SW 1271 (cell line): Measurements from ENCODE around the gene ELP4.

Source experiments
- DNase-seq, 2 experiments: peaks; one replicate each; lab custom pipeline; 2025; lab: John Stamatoyannopoulos, UW

Gene ELP4

DNA sequence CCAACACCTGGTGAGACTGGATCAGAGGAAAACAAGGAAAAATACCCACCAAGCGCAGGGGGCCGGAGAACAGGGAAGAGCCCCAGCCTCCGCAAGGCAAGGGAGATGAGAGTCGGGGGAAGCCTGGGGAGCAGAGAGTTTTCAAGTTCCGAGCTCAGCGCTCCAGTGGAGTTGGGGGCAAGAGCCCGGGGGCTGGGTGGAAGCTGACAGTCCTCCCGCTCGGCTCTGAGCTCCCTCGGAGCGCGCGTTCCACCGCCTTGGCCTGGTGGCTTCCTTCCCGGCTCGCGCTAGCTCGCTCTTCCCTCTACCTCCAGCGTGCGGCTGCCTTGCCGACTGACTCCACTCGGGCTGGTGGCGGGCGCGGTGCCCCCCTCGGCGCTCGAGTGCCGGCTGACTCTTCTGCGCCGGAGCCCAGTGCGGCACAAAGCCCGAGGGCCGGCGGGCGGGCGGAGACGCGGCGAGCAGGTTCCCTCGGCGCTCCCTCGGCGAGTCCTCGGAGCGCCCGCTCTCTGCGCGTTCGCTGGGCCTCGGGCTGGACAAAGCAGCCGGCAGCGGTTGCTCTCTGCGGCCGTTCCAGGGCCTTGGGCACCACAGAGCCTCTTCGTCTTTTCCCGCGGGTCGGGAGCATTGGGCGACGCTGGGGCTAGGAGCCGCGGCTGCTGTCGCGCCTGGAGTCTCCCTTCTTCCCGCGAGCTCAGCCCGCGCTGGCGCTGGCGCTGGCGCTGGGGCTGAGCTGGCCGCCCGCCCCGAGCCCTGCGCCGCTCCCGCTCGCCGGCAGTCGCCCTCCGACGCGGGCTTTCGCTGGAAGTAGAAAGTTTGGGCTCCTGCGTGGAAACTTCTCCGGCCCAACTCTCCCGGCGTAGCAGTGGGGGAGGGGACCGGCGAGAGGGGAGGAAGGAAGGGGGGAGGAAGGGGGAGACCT, 300.6 kb downstream of the ELP4 start:
- DNase-seq: no peak

DNA sequence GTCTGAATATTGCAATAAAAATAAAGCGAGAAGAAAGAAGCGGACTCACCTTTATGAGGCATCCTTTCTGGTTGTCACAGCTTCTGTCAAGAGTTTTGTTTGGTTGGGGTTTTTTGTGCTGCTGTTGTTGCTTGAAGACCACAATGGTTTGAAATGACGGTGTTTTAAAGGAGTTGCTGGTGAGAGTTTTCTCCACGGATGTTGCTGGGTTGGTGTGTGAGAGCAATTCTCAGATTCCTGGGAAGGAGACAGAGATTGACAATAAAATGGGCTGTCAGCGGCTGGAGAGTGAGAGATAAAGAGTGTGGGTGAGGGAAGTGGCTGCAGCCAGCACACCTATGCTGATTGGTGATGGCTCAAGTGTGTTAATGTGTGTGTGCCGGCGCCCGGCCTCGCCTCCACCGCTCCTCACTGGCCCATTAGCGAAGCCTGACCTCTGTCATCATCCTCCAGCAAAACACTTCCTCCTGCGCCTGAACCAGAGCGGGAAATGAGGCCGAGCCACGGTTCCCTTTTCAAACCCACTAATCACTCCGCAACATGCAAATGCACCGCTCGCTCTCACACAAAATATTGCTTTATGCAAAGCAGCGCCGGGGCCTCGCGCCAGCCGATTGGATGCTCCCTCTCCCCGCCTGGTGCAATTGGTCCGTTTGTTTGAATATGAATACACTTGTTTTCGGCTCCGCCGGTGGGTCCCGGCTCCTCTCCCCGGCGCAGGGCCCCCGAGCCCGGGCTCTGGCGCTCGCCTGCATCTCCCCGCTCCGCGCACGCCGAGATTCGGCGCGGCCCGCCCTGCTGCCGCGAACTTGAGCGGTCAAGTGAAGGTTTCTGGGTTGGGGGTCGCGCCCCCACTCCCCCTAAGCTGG, 301.4 kb downstream of the ELP4 start, which contains the start of gene PAX6:
TSS of gene PAX6 (minus strand) at position 544 of the 869 bp plus-strand sequence. CDS start 4,911 bp downstream, outside the sequence.
- no peak for DNase-seq

DNA sequence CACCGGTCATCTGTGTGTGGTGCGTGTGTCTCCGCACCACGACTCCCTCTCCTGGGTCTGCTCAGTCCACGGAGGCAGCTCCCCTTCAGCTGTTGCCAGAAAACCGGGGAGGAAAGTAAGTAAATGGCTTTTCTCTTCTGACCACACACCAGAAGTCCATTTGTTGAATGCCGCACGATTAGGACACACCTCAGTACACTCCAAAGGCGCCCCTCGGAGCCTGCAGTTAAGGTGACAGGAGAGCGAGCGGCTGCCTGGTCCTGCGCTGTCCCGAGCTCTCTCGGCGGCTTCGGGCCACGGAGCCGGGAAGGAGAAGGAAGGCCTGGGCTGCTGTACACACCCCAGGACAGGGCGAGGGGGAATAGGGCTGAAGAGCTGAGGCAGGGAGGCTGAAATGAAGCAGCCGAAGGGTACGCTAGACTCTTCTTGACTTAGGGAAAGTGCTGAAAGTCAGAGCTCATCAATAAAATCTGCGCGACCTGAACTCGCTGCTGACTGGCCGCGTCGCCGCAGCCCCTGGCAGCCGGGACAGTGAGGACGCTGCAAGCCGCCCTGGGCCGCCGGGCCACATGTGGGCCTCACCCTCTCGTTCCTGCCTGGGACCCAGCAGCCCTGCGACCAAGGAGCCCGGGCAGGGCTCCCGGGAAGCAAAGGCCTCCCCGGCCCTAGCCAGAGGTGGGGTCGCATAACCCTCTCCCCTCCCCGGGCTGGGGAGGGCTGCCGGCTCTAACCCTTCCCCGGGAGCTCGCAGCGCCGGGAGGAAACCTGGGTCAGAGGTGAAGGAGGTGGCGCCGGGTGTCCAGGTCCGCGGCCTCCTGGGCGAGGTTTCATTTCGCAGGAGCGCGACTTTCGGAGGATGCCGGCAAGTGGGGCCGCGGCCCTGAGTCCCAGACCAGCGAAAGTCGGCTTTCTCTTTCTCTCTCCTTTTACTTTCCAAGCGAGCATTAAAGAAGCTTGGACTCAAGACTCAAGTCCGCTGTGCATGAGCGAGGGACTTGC, 303.1 kb downstream of the ELP4 start:
- no peak for DNase-seq

DNA sequence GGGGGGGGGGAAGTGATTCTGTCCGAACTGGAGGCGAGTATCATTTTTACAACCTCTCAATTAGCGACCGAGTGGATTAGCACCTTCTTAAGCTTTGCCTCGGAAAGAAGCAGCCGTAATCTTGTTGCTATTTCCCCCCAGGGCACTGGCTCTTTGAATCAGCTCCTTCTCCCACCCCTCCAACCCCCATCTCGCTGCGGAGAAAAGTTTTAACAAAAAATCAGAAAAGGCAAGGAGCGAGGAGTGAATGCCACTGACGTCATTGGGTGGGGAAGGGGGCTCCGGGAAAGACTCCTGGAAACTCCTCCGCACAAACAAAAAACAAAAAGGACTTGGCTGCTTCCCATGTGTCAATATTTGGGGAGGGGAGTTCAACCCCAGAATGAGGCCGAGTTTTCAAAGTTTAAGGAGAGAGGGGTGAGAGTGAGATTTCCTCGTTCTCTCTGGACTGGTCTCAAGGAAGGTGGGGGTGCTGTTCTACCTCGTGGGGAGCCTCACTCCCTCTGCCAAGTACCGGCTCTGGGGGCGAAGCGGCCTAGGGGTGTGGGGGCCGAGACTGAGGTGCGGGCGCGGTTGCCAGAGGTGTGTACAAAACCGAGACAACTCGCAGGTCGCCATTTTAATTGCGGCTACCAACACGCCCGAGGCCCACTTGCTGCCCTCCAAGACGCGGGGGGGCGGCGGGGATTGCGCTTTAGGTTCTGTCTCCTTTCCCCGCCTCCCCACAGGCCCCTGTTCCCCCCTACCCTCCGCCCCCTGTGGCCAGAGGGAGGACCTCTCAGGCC, 304.0 kb downstream of the ELP4 start:
- DNase-seq: no peak

DNA sequence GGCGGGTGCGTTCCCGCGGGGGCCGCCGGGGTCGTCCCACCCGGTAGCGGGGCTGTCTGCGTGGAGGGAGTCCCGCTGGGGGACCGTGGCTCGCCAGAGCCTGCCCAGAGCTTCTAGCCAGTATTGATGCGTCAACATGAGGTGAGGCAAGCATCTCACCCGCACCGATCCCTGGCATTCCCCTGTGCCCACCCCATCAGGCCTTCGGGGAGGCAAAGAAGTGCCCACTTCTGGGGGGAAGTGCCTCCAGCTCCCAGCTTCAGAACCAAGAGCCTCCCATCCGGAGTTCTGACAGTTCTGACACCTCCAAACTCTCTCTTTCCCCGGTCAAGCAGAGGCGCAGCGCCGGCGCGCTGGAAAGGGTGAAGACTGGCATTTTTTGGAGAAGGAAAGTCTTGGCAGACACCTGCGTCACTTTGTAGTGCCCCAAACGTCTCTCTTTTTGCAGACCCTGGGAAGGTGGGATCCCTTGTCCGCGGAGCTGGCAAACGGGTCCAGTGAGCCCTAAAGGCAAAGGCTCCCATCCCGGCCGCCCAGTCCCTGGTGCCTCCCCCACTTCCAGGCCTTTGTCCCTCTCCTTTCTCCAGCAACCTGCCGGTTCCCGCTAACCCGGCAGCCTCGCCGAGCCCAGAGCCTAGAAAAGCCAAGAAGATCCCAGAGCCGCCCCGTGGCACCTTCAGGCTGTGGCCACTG, 304.8 kb downstream of the ELP4 start:
- no peak for DNase-seq

DNA sequence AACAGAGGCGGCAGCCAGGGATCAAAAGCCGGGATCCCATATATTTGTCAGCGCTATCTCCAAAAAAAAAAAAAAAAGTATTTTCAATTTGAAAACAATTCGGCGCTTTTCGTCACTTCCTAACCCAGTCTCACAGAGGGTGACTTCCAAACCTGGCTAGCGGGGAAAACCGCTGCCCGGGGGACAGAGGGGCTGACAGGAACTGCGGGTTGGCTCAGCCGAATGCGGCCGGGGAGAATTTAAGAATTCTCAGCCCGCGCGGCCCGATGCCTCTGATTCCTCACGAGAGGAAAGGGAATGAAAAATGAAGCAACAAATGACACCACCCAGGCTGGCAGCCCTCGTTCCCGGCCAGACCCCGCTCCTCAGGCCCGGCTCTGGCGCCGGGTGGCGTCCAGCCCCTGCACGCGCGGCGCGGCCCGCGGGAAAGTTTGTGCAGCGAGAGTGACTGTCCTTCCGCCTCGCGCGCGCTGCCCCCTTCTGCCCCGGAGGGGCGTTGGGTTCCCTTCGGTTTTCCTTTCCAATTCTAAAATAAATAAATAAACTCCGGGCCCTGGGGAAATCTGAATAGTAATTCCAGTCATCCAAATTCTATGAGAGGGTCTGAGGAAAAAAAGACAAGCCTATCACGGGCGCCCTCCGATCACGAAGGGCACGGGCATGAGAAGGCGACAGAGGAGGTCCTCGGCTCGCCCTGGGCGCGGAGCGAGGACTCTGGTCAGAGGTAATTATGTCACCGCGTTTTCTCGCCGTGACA, 306.3 kb downstream of the ELP4 start:
- no peak for DNase-seq

DNA sequence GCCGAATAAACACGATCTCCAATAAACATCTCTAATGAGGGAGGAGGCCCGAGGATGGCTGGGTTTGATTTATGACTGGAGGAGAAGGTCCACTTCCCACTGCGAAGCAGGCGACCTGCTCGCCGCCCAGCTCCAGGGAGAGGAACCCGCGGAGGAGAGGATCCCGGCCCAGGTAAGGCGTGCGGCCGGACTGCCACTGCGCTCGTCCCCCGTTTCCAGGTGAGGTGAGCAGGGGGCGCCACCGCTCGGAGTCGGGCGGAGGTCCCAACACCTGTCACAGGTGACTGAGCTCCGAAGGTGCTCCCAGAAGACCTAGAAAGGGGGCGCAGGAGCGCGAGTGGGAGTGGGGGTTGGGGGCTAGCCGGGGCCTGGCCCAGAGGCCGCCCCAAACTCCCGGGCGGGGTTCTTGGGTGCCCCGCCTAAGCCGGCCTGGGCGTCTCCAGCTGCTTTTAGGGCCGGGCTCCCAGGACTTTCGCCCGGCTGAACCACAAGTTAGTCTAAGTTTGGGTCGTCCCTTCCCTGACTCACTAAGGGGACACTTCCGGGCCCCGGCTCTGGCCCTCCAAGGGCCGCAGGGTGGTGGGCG, 307.0 kb downstream of the ELP4 start:
- DNase-seq: no peak

DNA sequence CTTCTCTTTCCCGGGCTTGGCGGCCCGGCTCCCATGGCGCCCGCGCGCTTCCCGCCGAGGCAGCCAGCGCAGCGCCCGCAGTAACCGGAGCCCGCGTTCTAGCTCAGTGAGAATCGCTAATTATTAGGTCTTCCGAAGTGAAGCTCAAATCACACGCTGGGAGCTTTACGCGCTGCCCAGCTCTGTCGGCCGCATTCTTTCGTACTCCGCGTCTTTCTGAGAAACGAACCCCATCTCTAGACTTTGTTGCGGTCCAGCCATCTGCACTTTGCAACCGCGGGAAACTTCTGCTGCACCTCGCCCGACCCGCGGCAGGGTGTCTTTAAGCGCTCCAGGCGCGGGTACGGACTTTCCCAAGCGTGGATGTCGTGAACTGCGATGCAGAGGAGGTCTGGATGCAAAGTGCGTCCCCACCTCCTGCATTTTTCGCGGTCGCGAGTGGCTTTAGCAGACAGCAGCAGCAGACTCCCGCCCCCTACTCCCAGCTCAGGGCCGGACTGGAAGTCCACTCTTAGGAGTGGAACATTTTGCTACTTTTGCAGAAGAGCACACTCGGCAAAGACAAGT, 307.6 kb downstream of the ELP4 start:
- DNase-seq: no peak

DNA sequence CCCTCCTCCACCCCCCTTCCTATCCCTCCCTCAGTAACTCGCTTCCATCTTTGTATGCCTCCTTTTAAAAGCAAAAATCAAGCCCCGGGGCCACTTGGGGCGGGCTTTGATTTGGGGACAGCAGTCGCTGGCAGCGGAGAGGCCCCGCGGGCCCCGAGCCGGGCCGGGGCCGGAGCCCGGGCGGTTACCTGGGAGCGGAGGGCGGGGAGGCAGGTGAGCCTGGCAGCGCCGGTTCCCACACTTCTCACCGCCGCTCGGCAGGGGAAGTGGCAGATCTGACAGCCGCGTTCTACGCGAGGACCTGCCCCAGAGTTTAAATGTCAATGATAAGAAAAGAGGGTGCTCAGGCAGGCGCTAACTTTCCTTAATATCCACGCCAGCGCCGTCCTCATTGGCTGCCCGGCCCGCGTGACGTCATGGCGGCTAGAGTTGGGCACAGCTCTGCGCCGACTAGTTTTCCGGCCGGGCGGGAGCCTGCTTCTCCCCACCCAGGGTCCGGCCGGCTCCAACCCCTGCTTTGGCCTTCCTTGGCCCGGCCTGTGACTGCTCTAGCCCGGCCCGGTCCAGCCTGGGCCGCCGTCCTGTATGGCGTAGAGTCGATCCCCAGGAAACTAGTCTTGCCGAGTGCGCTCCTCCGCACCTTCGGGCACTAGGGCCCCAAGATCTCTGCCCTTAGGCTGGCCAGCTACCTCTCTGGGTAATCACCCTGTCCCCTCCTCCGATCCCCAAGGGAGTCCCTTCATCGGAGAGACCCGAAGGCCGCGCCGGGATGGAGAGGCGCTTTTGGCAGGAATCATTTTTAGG, 308.3 kb downstream of the ELP4 start:
- DNase-seq: no peak

DNA sequence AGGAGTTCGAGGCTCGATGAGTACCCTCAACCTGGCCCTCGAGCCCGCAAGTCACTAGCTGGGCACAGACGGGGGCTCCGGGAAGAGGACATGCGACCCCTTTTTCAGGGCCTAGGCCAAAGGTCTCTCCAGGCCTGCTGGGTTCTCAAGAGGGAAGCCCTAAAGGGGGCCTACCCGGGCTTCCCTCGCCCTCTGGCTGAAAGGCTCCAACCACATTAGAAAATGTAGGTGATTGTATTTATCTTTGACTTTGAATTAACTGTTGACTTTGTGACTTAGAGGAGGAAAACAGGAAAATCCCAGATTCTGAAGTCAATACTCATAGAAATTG, 308.8 kb downstream of the ELP4 start:
- DNase-seq: no peak

DNA sequence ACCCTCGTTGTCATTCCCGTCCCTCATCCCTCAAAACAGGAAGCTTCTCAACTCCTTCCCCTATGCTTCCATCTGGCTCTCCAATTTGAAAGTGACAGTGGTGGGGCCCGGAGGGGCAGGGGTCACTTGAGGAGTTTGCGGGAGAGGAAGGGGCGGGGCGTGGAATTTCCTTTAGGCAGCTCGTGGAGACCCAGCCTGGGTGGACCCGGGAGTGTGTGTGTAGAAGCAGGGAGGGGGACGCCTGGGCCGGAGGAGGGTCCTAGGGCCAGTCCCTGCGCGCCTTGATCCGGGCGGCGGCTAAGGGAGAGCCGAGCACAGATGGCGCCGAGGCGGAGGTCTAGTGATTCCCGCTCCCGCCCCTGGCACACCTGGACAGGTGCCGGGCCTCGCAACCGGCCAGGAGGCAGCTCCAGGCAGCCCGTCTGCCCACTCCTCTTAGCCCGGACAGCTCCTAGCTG, 309.3 kb downstream of the ELP4 start:
- no peak for DNase-seq

DNA sequence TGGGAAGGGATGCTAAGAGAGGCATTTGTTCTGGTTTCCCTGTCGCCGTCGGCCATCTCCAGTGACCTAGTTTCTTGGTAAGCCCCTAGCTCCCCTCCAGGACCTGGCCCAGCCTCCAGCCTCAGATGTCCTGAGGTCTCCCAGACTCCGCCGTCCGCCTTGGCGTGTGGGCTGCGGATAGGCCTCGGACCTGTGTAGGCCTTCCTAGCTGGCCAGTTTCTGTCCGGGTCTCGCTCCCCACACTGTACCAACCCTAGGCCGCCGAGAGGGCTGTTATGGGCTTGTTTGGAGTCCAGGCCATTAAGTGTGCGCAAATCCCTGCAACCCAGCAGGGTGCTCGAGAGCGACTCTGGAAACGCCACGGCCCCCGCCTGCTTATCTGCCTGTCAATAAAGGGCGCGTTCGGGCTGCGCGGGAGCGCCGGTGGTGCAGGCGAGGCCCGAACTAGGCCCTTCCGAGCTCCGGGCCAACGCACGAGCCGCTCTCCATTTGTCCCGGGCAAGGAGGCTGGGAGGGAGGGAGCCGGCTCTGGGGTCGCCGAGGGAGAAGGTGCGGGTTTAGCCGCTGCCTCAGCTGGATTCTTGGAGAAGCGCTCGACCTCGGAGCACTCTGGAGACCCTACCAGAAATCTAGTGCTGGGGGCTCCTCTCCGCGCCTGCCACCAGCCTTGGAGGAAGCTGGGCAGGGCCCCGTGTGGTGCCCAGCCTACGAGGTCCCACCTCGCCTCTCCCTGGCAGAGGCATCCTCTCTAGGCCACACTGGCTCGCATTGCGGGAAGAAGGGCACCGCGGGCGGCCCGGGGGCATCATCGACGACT, 310.3 kb downstream of the ELP4 start:
- no peak for DNase-seq

DNA sequence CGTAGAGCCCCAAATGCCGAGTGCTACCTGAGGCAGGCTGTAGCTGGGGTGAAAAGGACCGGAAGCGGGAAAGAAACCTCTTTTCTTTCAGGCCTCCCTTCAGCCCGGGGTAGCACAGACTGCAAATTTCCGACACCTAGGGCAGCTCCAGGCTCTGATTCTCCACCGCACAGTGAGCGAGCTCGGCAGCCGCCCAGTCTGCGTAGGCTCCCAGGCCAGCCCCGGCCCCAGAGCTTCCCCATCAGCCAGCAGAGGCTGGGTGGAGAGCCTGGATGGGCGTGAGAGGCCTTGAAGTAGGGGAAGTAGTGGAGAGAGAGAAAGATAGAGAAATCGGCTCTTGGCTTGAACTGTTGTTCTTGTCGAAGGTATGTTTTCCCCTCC, 310.9 kb downstream of the ELP4 start:
- no peak for DNase-seq

DNA sequence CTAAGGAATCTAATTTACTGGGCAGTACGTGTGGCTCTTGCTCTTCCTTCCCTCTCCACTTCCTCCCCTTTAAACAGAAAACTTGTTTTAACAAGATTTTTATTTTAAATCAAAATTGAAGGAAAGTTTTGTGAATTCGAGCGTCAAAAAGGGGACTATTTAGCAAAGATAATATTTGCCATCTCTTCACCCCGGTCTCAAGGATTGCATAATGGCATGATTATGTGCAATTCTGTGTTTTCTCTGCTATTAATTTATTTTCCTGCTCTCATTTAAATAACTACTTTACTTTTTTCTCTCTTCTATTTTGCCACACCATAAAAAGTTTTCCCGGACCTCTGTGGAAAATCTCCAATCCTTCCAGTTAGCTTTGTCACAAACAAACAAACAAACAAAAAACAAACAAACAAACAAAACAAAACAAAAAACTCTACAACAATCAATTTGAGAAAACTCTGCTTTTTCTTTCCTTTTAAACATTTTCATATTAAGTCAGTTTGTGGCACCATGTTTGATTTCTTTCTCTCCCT, 311.7 kb downstream of the ELP4 start:
- DNase-seq: no peak

DNA sequence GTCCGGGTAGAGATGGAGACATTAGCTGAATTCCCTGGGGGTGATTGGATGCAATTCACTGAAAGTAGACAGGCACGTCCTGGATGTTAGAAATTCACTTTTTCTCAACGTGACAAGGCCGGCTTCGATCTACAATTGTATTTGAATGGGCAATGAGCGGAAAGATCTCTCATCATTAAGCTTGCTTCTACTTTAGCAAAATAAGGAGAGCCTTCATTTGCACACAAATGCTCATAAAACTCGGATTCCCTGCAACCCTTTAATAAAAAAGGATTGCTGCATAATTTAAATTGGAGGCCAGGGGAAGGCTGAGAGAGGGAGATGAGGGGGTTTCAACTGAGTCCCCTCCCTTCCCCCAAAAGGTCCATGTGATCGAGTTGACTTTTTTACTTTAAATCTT, 312.2 kb downstream of the ELP4 start:
- DNase-seq: no peak

DNA sequence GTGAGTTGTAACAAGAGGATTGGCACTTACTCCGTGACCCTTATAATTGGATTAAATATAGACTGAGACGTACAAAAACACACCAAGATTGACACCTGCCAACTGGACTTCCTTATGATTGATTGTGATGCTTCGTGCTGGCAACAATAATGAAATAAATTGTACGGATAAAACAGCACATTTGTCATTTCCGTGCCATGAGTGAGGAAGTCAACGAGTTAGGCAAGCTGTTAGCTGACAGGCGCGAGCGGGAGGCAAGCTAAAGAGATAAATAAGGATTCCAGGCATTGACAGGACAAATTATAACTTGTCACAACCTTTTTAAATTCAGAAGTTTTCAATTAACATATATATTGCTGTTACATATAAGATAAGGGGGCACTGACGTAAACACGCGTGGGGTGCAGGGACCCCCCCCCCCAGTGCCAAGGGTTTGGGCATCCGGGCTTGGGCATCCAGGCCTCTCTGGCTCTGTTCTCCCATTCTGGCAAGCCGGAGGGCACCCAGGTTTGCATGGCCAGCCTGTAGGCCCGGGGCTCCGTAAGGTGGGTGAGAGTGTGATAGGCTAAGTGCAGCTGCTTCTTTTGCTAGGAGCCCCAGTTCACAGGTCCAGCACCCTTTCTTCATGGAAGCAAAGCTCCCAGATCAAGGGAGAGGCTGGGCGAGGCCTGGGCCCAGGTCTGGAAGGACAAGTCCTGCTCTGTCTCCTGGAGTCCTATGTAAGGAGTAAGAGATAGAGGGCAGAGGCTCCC, 312.8 kb downstream of the ELP4 start:
- DNase-seq: no peak
